Measurements from ENCODE around the gene SCN4A.
"Not testable (repeated sequence)": the region's sequence is repeated elsewhere in the genome, so short reads cannot be mapped to it uniquely, and the experiment has no call there.

Gene SCN4A

GRCh38 chr17:63972796-63973195, at the start of gene SCN4A:
Gene SCN4A, minus strand, starts transcription at chr17:63972918. Its CDS starts 77 bp downstream, at chr17:63972841.
- no peak for DNase-seq

GRCh38 chr17:64020056-64020766, 47.5 kb upstream of the SCN4A start, which contains the start of gene ICAM2:
Gene ICAM2, minus strand, starts transcription at chr17:64020633. Its CDS starts 13,942 bp downstream, at chr17:64006691.
- DNase-seq: no peak

- DNase-seq: not testable (repeated sequence)
These were observed 46.8 kb upstream of the SCN4A start for GRCh38 chr17:64019551-64019961.

- DNase-seq: no peak
These were observed 44.8 kb upstream of the SCN4A start for GRCh38 chr17:64017381-64017980.

- DNase-seq: no peak
These were observed 44.3 kb upstream of the SCN4A start for GRCh38 chr17:64016974-64017373.

GRCh38 chr17:64016231-64016784, 43.6 kb upstream of the SCN4A start:
- no peak for DNase-seq

- DNase-seq: no peak
These were observed 42.7 kb upstream of the SCN4A start for GRCh38 chr17:64015447-64015846.

- no peak for DNase-seq
These were observed 37.1 kb upstream of the SCN4A start for GRCh38 chr17:64009571-64010402.

- no peak for DNase-seq
These were observed 36.1 kb upstream of the SCN4A start for GRCh38 chr17:64008830-64009229.

GRCh38 chr17:64008346-64008745, 35.6 kb upstream of the SCN4A start:
- DNase-seq: no peak

- DNase-seq: no peak
These were observed 35.1 kb upstream of the SCN4A start for GRCh38 chr17:64007838-64008282.

- DNase-seq: not testable (repeated sequence)
These were observed 34.5 kb upstream of the SCN4A start for GRCh38 chr17:64007089-64007837.

- no peak for DNase-seq
These were observed 33.8 kb upstream of the SCN4A start for GRCh38 chr17:64006361-64007088.

GRCh38 chr17:64005734-64006167, 33.0 kb upstream of the SCN4A start:
- peak; percentile 48 for DNase-seq

GRCh38 chr17:64004903-64005733, 32.4 kb upstream of the SCN4A start:
- no peak for DNase-seq

GRCh38 chr17:64004218-64004770, 31.6 kb upstream of the SCN4A start:
- DNase-seq: no peak

GRCh38 chr17:64003526-64004121, 30.9 kb upstream of the SCN4A start:
- no peak for DNase-seq

GRCh38 chr17:64002658-64003525, 30.2 kb upstream of the SCN4A start:
- no peak for DNase-seq
